ENCODE data around the gene GLYR1. TPM values are rescaled to one million over a fixed set of nuclear protein-coding genes. Genes with fewer than 3 reads are reported as not detected.

The GLYR1 gene
- total RNA-seq, 1 donor from 2014 or later: 53.0 TPM

DNA sequence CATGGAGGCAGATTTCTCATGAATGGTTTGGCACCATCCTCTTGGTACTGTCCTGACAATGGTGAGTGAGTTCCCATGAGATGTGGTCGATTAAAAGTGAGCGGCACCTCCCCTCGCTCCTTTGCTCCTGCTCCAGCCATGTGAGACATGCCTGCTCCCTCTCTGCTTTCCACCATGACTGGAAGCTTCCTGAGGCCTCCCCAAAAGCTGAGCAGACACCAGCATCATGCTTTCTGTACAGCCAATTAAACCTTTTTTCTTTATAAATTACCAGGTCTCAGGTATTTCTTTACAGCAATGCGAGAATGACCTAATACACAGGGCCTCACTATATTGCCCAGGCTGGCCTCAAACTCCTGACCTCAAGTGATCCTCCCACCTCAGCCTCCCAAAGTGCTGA lies 92.2 kb downstream of the GLYR1 start:
- H3K9ac ChIP-seq: no peak overlapping the region
- H4K20me1 ChIP-seq (ENCODE audit: low read depth): no peaks in the 10 kb centered on the region
- H3K36me3 ChIP-seq: peaks cover 7% of the 10 kb centered on the region
- peaks cover 12% of the 10 kb centered on the region for H3K27me3 Mint-ChIP-seq (ENCODE audit: insufficient read depth, low read depth)
- H3K4me1 ChIP-seq: no peaks in the 10 kb centered on the region
- H3K27ac ChIP-seq: no peak overlapping the region
- H3K4me3 ChIP-seq: no peak overlapping the region
- no peak overlapping the region for H3K4me3 Mint-ChIP-seq
- H3K79me2 ChIP-seq (ENCODE audit: low read depth): peaks cover 7% of the 10 kb centered on the region
- H3K27ac Mint-ChIP-seq: no peak overlapping the region
- H3K9me3 Mint-ChIP-seq: peaks cover 6% of the 10 kb centered on the region
- H2AFZ ChIP-seq (replicated peaks): no peak overlapping the region
- TF ChIP-seq, protein P1, sequence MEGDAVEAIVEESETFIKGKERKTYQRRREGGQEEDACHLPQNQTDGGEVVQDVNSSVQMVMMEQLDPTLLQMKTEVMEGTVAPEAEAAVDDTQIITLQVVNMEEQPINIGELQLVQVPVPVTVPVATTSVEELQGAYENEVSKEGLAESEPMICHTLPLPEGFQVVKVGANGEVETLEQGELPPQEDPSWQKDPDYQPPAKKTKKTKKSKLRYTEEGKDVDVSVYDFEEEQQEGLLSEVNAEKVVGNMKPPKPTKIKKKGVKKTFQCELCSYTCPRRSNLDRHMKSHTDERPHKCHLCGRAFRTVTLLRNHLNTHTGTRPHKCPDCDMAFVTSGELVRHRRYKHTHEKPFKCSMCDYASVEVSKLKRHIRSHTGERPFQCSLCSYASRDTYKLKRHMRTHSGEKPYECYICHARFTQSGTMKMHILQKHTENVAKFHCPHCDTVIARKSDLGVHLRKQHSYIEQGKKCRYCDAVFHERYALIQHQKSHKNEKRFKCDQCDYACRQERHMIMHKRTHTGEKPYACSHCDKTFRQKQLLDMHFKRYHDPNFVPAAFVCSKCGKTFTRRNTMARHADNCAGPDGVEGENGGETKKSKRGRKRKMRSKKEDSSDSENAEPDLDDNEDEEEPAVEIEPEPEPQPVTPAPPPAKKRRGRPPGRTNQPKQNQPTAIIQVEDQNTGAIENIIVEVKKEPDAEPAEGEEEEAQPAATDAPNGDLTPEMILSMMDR (IDR thresholded peaks at IDR 0.05): no peak
- TF ChIP-seq EZH2 (IDR thresholded peaks at IDR 0.05) (no peak), EZH2phosphoT487 (IDR thresholded peaks at IDR 0.05) (no peak)
- H3F3A ChIP-seq (ENCODE audit: low read depth): no peaks in the 10 kb centered on the region
- H3K9me3 ChIP-seq (ENCODE audit: low read depth): no peaks in the 10 kb centered on the region
- DNase-seq (ENCODE audit: low spot score): no peak
- no peak overlapping the region for H3K4me2 ChIP-seq
- H3K27me3 ChIP-seq: no peaks in the 10 kb centered on the region
- peaks cover 22% of the 10 kb centered on the region for H3K36me3 Mint-ChIP-seq
- H3K4me1 Mint-ChIP-seq: no peaks in the 10 kb centered on the region

DNA sequence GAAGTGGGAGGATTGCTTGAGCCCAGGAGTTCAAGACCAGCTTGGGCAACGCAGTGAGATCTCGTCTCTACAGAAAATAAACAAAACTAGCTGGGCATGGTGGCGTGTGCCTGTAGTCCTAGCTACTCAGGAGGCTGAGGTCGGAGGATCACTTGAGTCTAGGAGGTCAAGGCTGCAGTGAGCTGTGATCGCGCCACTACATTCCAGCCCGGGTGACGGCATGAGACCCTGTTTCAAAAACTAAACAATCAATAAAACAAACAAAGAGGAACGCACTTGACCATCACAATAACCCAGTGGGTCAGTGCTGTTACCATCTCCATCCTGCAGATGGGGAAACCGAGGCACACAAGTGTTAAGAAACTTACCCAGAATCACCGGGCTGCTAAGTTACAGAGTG lies 93.9 kb downstream of the GLYR1 start:
- Mint-ChIP-seq H3K36me3 (peaks cover 19% of the 10 kb centered on the region), H3K4me3 (no peak overlapping the region), H3K27ac (no peak overlapping the region), H3K9me3 (peaks cover 6% of the 10 kb centered on the region), H3K27me3 (ENCODE audit: insufficient read depth, low read depth) (peaks cover 8% of the 10 kb centered on the region), H3K4me1 (no peaks in the 10 kb centered on the region)
- no peak overlapping the region for H3K27ac ChIP-seq
- DNase-seq (ENCODE audit: low spot score): no peak
- no peak overlapping the region for H3K9ac ChIP-seq
- H3K4me1 ChIP-seq: peaks cover 4% of the 10 kb centered on the region
- no peaks in the 10 kb centered on the region for H4K20me1 ChIP-seq (ENCODE audit: low read depth)
- no peak overlapping the region for H2AFZ ChIP-seq (replicated peaks)
- TF ChIP-seq EZH2phosphoT487 (IDR thresholded peaks at IDR 0.05) (no peak), EZH2 (IDR thresholded peaks at IDR 0.05) (no peak)
- TF ChIP-seq, protein P1 (IDR thresholded peaks at IDR 0.05): no peak
- H3K79me2 ChIP-seq (ENCODE audit: low read depth): peaks cover 7% of the 10 kb centered on the region
- no peaks in the 10 kb centered on the region for H3K27me3 ChIP-seq
- peaks cover 7% of the 10 kb centered on the region for H3K36me3 ChIP-seq
- no peak overlapping the region for H3K4me3 ChIP-seq
- H3K9me3 ChIP-seq (ENCODE audit: low read depth): no peaks in the 10 kb centered on the region
- H3K4me2 ChIP-seq: no peak overlapping the region
- peaks cover 3% of the 10 kb centered on the region for H3F3A ChIP-seq (ENCODE audit: low read depth)

Small RNA genes lying within 50 kb of the gene (small RNA-seq; reads per million reads assigned to genes)
- not detected for gene RF00017

Other genes with a start within 250 kb of the GLYR1 start
- 0.97 and 11.9 TPM in 2 replicates for gene UBALD1, start 232.4 kb downstream of the GLYR1 start, total RNA-seq (ENCODE audit: low replicate concordance)
- 17.5 and 22.4 TPM in 2 replicates for gene MGRN1, start 222.5 kb downstream of the GLYR1 start, total RNA-seq (ENCODE audit: low replicate concordance)
- gene NUDT16L1, start 153.7 kb downstream of the GLYR1 start, total RNA-seq (ENCODE audit: low replicate concordance): 10.9 and 39.3 TPM in 2 replicates
- gene ANKS3, start 113.0 kb downstream of the GLYR1 start, total RNA-seq (ENCODE audit: low replicate concordance): 20.6 and 32.7 TPM in 2 replicates
- not detected in 2 replicates for gene DNAAF8, start 112.8 kb downstream of the GLYR1 start, total RNA-seq (ENCODE audit: low replicate concordance)
- gene ZNF500, start 80.1 kb downstream of the GLYR1 start, total RNA-seq (ENCODE audit: low replicate concordance): 4.2 and 17.9 TPM in 2 replicates
- gene SEPTIN12, start 58.9 kb downstream of the GLYR1 start, total RNA-seq (ENCODE audit: low replicate concordance): not detected in 2 replicates
- gene SMIM22, start 51.9 kb downstream of the GLYR1 start, total RNA-seq (ENCODE audit: low replicate concordance): not detected in 2 replicates
- 22.2 and 49.3 TPM in 2 replicates for gene ROGDI, start 44.7 kb downstream of the GLYR1 start, total RNA-seq (ENCODE audit: low replicate concordance)
- gene UBN1, start 193 bp upstream of the GLYR1 start, total RNA-seq (ENCODE audit: low replicate concordance): 28.4 and 32.7 TPM in 2 replicates
- 1.0 and 2.8 TPM in 2 replicates for gene PPL, start 89.9 kb upstream of the GLYR1 start, total RNA-seq (ENCODE audit: low replicate concordance)
- gene SEC14L5, start 111.0 kb upstream of the GLYR1 start, total RNA-seq (ENCODE audit: low replicate concordance): 0.41 and 0.65 TPM in 2 replicates
- 3.3 and 19.9 TPM in 2 replicates for gene NAGPA, start 186.6 kb upstream of the GLYR1 start, total RNA-seq (ENCODE audit: low replicate concordance)
- 0.37 and 1.0 TPM in 2 replicates for gene C16orf89, start 218.7 kb upstream of the GLYR1 start, total RNA-seq (ENCODE audit: low replicate concordance)
- gene ALG1, start 224.6 kb upstream of the GLYR1 start, total RNA-seq (ENCODE audit: low replicate concordance): 6.1 and 12.5 TPM in 2 replicates